Stimulated activated CD4-positive, alpha-beta T cell treated with anti-CD3 and anti-CD28 coated beads, TNF-alpha, amount 100 ng/mL, for 48 hours (primary cell): ENCODE measurements around the gene TPCN1.

Experiments used
- DNase-seq, 3 donors: peaks; one replicate each; pipeline ENCODE4 v3.0.0-alpha.2; 2020; ENCODE audit warnings: low read depth in 3 of 3

Gene TPCN1

GRCh38 chr12:113260636-113261300, 39.5 kb downstream of the TPCN1 start:
- no peak for DNase-seq

GRCh38 chr12:113261847-113262470, 40.7 kb downstream of the TPCN1 start:
- peak in 1 of 3 donors; percentile 14 for DNase-seq

- no peak for DNase-seq
Observed at GRCh38 chr12:113262710-113263109, 41.4 kb downstream of the TPCN1 start.

- DNase-seq = no peak
Observed at GRCh38 chr12:113263431-113263963, 42.2 kb downstream of the TPCN1 start.

- DNase-seq = no peak
Observed at GRCh38 chr12:113266106-113266895, 45.0 kb downstream of the TPCN1 start.

GRCh38 chr12:113267621-113268020, 46.4 kb downstream of the TPCN1 start:
- DNase-seq = no peak

GRCh38 chr12:113268136-113268535, 46.9 kb downstream of the TPCN1 start:
- no peak for DNase-seq

GRCh38 chr12:113268621-113269020, 47.4 kb downstream of the TPCN1 start:
- DNase-seq = no peak

GRCh38 chr12:113269257-113269943, 48.1 kb downstream of the TPCN1 start:
- no peak for DNase-seq

- DNase-seq = no peak
Observed at GRCh38 chr12:113270709-113271009, 49.4 kb downstream of the TPCN1 start.

GRCh38 chr12:113271466-113271852, 50.2 kb downstream of the TPCN1 start:
- DNase-seq = no peak

- peak in 1 of 3 donors; percentile 41 for DNase-seq
Observed at GRCh38 chr12:113271853-113272561, 50.7 kb downstream of the TPCN1 start.

- no peak for DNase-seq
Observed at GRCh38 chr12:113273053-113273725, 51.9 kb downstream of the TPCN1 start.

GRCh38 chr12:113274848-113275247, 53.6 kb downstream of the TPCN1 start:
- no peak for DNase-seq

- DNase-seq = no peak
Observed at GRCh38 chr12:113276306-113276705, 55.0 kb downstream of the TPCN1 start.

GRCh38 chr12:113276946-113277500, 55.8 kb downstream of the TPCN1 start:
- DNase-seq = no peak

- no peak for DNase-seq
Observed at GRCh38 chr12:113277511-113277910, 56.2 kb downstream of the TPCN1 start.

- no peak for DNase-seq
Observed at GRCh38 chr12:113278141-113278540, 56.9 kb downstream of the TPCN1 start.

- DNase-seq = no peak
Observed at GRCh38 chr12:113278633-113279032, 57.4 kb downstream of the TPCN1 start.

- DNase-seq = no peak
Observed at GRCh38 chr12:113284751-113285150, 63.5 kb downstream of the TPCN1 start.
